ENCODE measurements around the gene CCDC40. TPM values are rescaled to one million over a fixed set of nuclear protein-coding genes. Genes with fewer than 3 reads are reported as not detected.
"Not testable (repeated sequence)": the region's sequence is repeated elsewhere in the genome, so short reads cannot be mapped to it uniquely, and the experiment has no call there.

CCDC40 gene
- polyA plus RNA-seq (ENCODE audit: insufficient read length in 4 of 4), result 10 to 100 TPM in 3 of 4 donors, 1 to 10 TPM in 1; 6.8 to 18.0 (median 14.3) TPM

GRCh38 chr17:80035937-80036714 lies at the start of gene CCDC40:
Gene CCDC40 (plus strand): TSS chr17:80036642. CDS start chr17:80036663, 21 bp downstream.
- DNase-seq (ENCODE audit: low read depth in 4 of 4, low spot score in 3 of 4), result peak in 3 of 4 donors; percentile 62 to 74 (median 71)

GRCh38 chr17:79987187-79987934 lies 49.1 kb upstream of the CCDC40 start:
- no peak for DNase-seq (ENCODE audit: low read depth in 4 of 4, low spot score in 3 of 4)

- no peak for DNase-seq (ENCODE audit: low read depth in 4 of 4, low spot score in 3 of 4)
Measured at GRCh38 chr17:79987935-79988184, 48.6 kb upstream of the CCDC40 start.

GRCh38 chr17:79988185-79988971 lies 48.1 kb upstream of the CCDC40 start:
- no peak for DNase-seq (ENCODE audit: low read depth in 4 of 4, low spot score in 3 of 4)

GRCh38 chr17:79989106-79989835 lies 47.2 kb upstream of the CCDC40 start:
- DNase-seq (ENCODE audit: low read depth in 4 of 4, low spot score in 3 of 4), result no peak

GRCh38 chr17:79990051-79990592 lies 46.3 kb upstream of the CCDC40 start:
- DNase-seq (ENCODE audit: low read depth in 4 of 4, low spot score in 3 of 4), result no peak

- DNase-seq (ENCODE audit: low read depth in 4 of 4, low spot score in 3 of 4), result no peak
Measured at GRCh38 chr17:79990704-79991103, 45.7 kb upstream of the CCDC40 start.

GRCh38 chr17:79991140-79991923 lies 45.1 kb upstream of the CCDC40 start:
- DNase-seq (ENCODE audit: low read depth in 4 of 4, low spot score in 3 of 4), result no peak

- no peak for DNase-seq (ENCODE audit: low read depth in 4 of 4, low spot score in 3 of 4)
Measured at GRCh38 chr17:79991924-79992648, 44.4 kb upstream of the CCDC40 start.

- DNase-seq (ENCODE audit: low read depth in 4 of 4, low spot score in 3 of 4), result no peak
Measured at GRCh38 chr17:79992649-79993389, 43.6 kb upstream of the CCDC40 start.

GRCh38 chr17:79993390-79994227 lies 42.8 kb upstream of the CCDC40 start:
- DNase-seq (ENCODE audit: low read depth in 4 of 4, low spot score in 3 of 4), result no peak

- not testable (repeated sequence) for DNase-seq (ENCODE audit: low read depth in 4 of 4, low spot score in 3 of 4)
Measured at GRCh38 chr17:79994228-79994569, 42.2 kb upstream of the CCDC40 start.

GRCh38 chr17:79994602-79995001 lies 41.8 kb upstream of the CCDC40 start:
- DNase-seq (ENCODE audit: low read depth in 4 of 4, low spot score in 3 of 4), result no peak

- no peak for DNase-seq (ENCODE audit: low read depth in 4 of 4, low spot score in 3 of 4)
Measured at GRCh38 chr17:79995696-79996095, 40.7 kb upstream of the CCDC40 start.

- DNase-seq (ENCODE audit: low read depth in 4 of 4, low spot score in 3 of 4), result no peak
Measured at GRCh38 chr17:79996291-79996690, 40.2 kb upstream of the CCDC40 start.

- DNase-seq (ENCODE audit: low read depth in 4 of 4, low spot score in 3 of 4), result no peak
Measured at GRCh38 chr17:79997011-79997660, 39.3 kb upstream of the CCDC40 start.

GRCh38 chr17:80000136-80000535 lies 36.3 kb upstream of the CCDC40 start:
- no peak for DNase-seq (ENCODE audit: low read depth in 4 of 4, low spot score in 3 of 4)

All from left renal pelvis (tissue), 4 donors.